Endothelial cell of umbilical vein (primary cell): ENCODE measurements around the gene ARFRP1. TPM values are rescaled to one million over a fixed set of nuclear protein-coding genes. Genes with fewer than 3 reads are reported as not detected.

Source experiments
- BruUV-seq: library from RNA; stranded (reverse); fragments of 400-500 nt; replicated peaks from 2 replicates; lab custom pipeline; 2021; lab: Mats Ljungman, UMichigan
- CTCF ChIA-PET: fragments of 300-600, 350-600 bp; sonication (Branson Sonifier 250); formaldehyde crosslinking; loops from one replicate; lab custom pipeline; 2021; ENCODE audit warnings: antibody characterized with exemption, inconsistent platforms; lab: Charles Lee
- POLR2A ChIA-PET: fragments of 300-600, 350-600 bp; sonication (Branson Sonifier 250); formaldehyde crosslinking; loops from one replicate; lab custom pipeline; 2021; ENCODE audit warnings: antibody characterized with exemption, inconsistent platforms; lab: Charles Lee
- DNase-seq: peaks from one replicate; pipeline ENCODE4 v3.0.0-alpha.2; 2011; ENCODE audit warnings: low read depth, low spot score
- FAIRE-seq: peaks from 2 replicates; lab custom pipeline; 2011; peaks lifted over from hg19 to GRCh38; lab: Jason Lieb, UNC
- H2AFZ ChIP-seq: 2 replicates; pipeline ENCODE4 v1.6.0; 2012; ENCODE audit warnings: low read depth, low read length, control low read depth, inconsistent platforms
- H3K27ac ChIP-seq: 2 replicates; pipeline ENCODE4 v1.5.1; 2011; ENCODE audit warnings: low read depth, mild to moderate bottlenecking, control low read depth, low read length, moderate library complexity; ENCODE audit not compliant: insufficient read depth
- H3K27me3 ChIP-seq, 2 experiments: 2 replicates each; pipeline versions ENCODE4 v1.6.0 to v1.6.1; 2011; ENCODE audit warnings: low read length in 2 of 2, mixed read lengths in 1 of 2; ENCODE audit not compliant: control insufficient read depth in 2 of 2, insufficient read depth in 2 of 2
- H3K36me3 ChIP-seq, 2 experiments: 2 replicates in 1 of 2; 3 replicates in 1 of 2; pipeline ENCODE4 v1.5.1; 2011; ENCODE audit warnings: low read length in 2 of 2, mild to moderate bottlenecking in 1 of 2, moderate library complexity in 1 of 2; ENCODE audit not compliant: control insufficient read depth in 2 of 2, insufficient read depth in 2 of 2; ENCODE audit errors: extremely low read depth in 1 of 2
- H3K4me1 ChIP-seq: 3 replicates; pipeline ENCODE4 v1.5.1; 2011; ENCODE audit warnings: mild to moderate bottlenecking, low read length; ENCODE audit not compliant: control insufficient read depth, insufficient read depth; ENCODE audit errors: extremely low read depth
- H3K4me2 ChIP-seq: 2 replicates; pipeline ENCODE4 v1.6.1; 2011; ENCODE audit warnings: low read length, control low read depth, mixed read lengths; ENCODE audit not compliant: insufficient read depth
- H3K4me3 ChIP-seq, 3 experiments: fragments of 200-600 bp in 1 of 3; sonication (generic), shearing (Covaris generic) in 1 of 3; replicated peaks in 1 of 3; 2 replicates each; pipeline ENCODE4 v1.5.1; 2011 to 2016; ENCODE audit warnings: control low read depth in 3 of 3, low read length in 3 of 3, mild to moderate bottlenecking in 2 of 3, inconsistent platforms in 1 of 3, low read depth in 1 of 3, moderate library complexity in 1 of 3; ENCODE audit not compliant: insufficient read depth in 1 of 3
- H3K79me2 ChIP-seq: 2 replicates; pipeline ENCODE4 v1.6.0; 2012; ENCODE audit warnings: low read length, inconsistent platforms; ENCODE audit not compliant: control insufficient read depth, insufficient read depth
- H3K9ac ChIP-seq: replicated peaks from 2 replicates; pipeline ENCODE3; 2011; ENCODE audit warnings: low read length, control low read depth; ENCODE audit not compliant: insufficient read depth; ENCODE audit errors: extremely low read depth
- H3K9me1 ChIP-seq: replicated peaks from 3 replicates; pipeline ENCODE4 v1.6.0; 2011; ENCODE audit warnings: mild to moderate bottlenecking, low read length; ENCODE audit not compliant: control insufficient read depth, insufficient read depth; ENCODE audit errors: extremely low read depth
- H3K9me3 ChIP-seq: replicated peaks from 2 replicates; pipeline ENCODE4 v1.5.1; 2012; ENCODE audit warnings: low read length, inconsistent platforms; ENCODE audit not compliant: control insufficient read depth, insufficient read depth
- H4K20me1 ChIP-seq: replicated peaks from 2 replicates; pipeline ENCODE3; 2011; ENCODE audit warnings: mild to moderate bottlenecking, low read length; ENCODE audit not compliant: control insufficient read depth, insufficient read depth; ENCODE audit errors: extremely low read depth
- EZH2 ChIP-seq: IDR thresholded peaks from 2 replicates; pipeline ENCODE4 v1.6.1; 2012; ENCODE audit warnings: borderline replicate concordance, low read depth, mild to moderate bottlenecking, moderate library complexity, low read length, inconsistent platforms; ENCODE audit not compliant: severe bottlenecking
- FOS ChIP-seq: IDR thresholded peaks from 2 replicates; pipeline ENCODE4 v1.6.1; 2011; ENCODE audit warnings: mild to moderate bottlenecking, low read length, moderate library complexity, borderline replicate concordance; ENCODE audit not compliant: insufficient read depth
- GATA2 ChIP-seq: IDR thresholded peaks from 2 replicates; pipeline ENCODE4 v1.7.0; 2011; ENCODE audit warnings: low read depth, mild to moderate bottlenecking, moderate library complexity, mixed read lengths, low read length; ENCODE audit not compliant: insufficient read length, insufficient read depth
- JUN ChIP-seq: IDR thresholded peaks from 2 replicates; pipeline ENCODE4 v1.6.1; 2011; ENCODE audit warnings: borderline replicate concordance, low read depth; ENCODE audit not compliant: insufficient read length, insufficient read depth
- MYC ChIP-seq: IDR thresholded peaks from one replicate; pipeline ENCODE4 v1.6.1; 2011; ENCODE audit warnings: mild to moderate bottlenecking, low read depth, low read length
- POLR2A ChIP-seq: IDR thresholded peaks from 2 replicates; pipeline ENCODE4 v1.6.1; 2012; ENCODE audit warnings: low read depth, mild to moderate bottlenecking, control low read depth, low read length
- POLR2AphosphoS5 ChIP-seq: IDR thresholded peaks from 2 replicates; pipeline ENCODE4 v1.6.1; 2012; ENCODE audit warnings: low read depth, mild to moderate bottlenecking, control low read depth, low read length, moderate library complexity; ENCODE audit not compliant: insufficient read depth
- dilution Hi-C: fragments of 300-500 bp; cut with MboI; formaldehyde crosslinking; loops from one replicate; pipeline ENCODE4 v1.15.0; 2019; ENCODE audit warnings: low sequenced_read_pairs; ENCODE audit not compliant: extremely low pct_ligation_motif_present
- intact Hi-C: fragments of 100-400 bp; cut with micrococcal nuclease; formaldehyde crosslinking; loops from one replicate; pipeline ENCODE4 v1.10.0; 2022
- polyA plus RNA-seq, 4 experiments: library from polyadenylated mRNA; depleted of rRNA in 3 of 4; stranded (reverse) in 3 of 4; unstranded in 1 of 4; fragments of >200 nt; gene quantifications; 2 replicates each; pipeline versions ENCODE4 v1.2.1 to v1.2.3, GENCODE V29; 2011 to 2012; ENCODE audit warnings: missing spikeins in 1 of 4
- total RNA-seq: library from RNA; stranded (reverse); gene quantifications from 2 replicates; pipeline ENCODE4 v1.2.3, GENCODE V29; 2021
- TF ChIP-seq, protein P1 (sequence below): IDR thresholded peaks from 2 replicates; pipeline ENCODE4 v1.6.1; 2011; ENCODE audit not compliant: insufficient read depth, insufficient read length
- TF ChIP-seq, protein P2 (sequence below), 2 donors: IDR thresholded peaks; 1 replicate in 1 of 2; 2 replicates in 1 of 2; pipeline ENCODE4 v1.5.1; 2011; ENCODE audit warnings: low read length in 2 of 2, mild to moderate bottlenecking in 2 of 2, moderate library complexity in 2 of 2, control low read depth in 1 of 2, inconsistent platforms in 1 of 2, low read depth in 1 of 2; ENCODE audit not compliant: insufficient read depth in 1 of 2; ENCODE audit errors: extremely low read depth in 1 of 2

The ARFRP1 gene
- total and polyA plus RNA-seq, 2 donors (not counting 3 experiments of a cell fraction or from before 2014, with no cell fraction given): 48.7 to 51.6 TPM

DNA sequence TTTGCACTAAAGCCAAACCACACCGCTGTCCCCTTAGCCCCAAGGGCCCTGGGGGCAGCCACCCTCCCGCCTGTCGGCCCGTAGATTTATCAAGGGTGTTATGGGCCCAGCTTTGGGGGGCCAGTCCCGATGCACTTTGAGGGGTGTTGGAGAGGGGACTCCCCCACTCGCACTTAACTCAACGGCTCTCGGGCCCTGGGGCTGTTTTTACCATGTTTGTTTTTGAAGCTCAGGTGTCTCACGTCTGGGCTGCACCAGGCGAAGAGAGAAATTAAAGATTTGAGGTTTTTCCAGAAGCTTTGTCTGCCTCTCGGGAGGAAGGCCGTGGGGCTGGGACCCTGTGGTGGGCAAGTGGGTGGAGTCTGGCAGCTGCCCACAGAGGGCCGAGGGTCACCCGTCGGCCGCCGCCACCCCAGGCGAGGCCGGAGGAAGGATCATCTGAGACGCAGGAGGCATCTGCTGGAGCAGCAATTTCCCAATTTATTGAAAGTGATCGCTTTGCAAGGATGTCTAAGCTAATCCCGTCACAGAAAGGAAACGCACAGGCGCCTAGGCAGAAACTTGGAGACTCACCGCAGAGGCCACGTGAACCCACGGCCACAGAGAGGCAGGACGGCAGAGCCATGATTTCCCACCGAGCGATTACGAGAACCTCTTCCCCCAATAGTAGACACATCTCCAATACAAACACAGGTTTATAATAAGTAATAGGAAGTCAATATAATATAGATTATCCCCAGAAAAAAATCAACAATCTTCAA lies 35.6 kb upstream of the ARFRP1 start:
- H3K9me3 ChIP-seq: no peaks in the 10 kb centered on the region
- no peak overlapping the region for H3K9ac ChIP-seq
- DNase-seq (no peak), FAIRE-seq (no peak)
- no peaks in the 10 kb centered on the region for H3K79me2 ChIP-seq
- no peak overlapping the region for H3K27ac ChIP-seq
- no peaks in the 10 kb centered on the region for H3K27me3 ChIP-seq
- H4K20me1 ChIP-seq: no peaks in the 10 kb centered on the region
- POLR2A ChIA-PET: no interaction called here
- intact Hi-C loops: no loop called here
- no peak overlapping the region for H3K4me2 ChIP-seq
- no TSS peak for BruUV-seq
- no peak overlapping the region for H2AFZ ChIP-seq
- no peaks in the 10 kb centered on the region for H3K9me1 ChIP-seq
- dilution Hi-C loops: no loop called here
- CTCF ChIA-PET: no interaction called here
- TF ChIP-seq, protein P1, sequence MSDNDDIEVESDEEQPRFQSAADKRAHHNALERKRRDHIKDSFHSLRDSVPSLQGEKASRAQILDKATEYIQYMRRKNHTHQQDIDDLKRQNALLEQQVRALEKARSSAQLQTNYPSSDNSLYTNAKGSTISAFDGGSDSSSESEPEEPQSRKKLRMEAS: no peak
- TF ChIP-seq POLR2A (no peak), POLR2AphosphoS5 (no peak), FOS (no peak), GATA2 (no peak), MYC (no peak), JUN (no peak), EZH2 (no peak)
- TF ChIP-seq, protein P2, sequence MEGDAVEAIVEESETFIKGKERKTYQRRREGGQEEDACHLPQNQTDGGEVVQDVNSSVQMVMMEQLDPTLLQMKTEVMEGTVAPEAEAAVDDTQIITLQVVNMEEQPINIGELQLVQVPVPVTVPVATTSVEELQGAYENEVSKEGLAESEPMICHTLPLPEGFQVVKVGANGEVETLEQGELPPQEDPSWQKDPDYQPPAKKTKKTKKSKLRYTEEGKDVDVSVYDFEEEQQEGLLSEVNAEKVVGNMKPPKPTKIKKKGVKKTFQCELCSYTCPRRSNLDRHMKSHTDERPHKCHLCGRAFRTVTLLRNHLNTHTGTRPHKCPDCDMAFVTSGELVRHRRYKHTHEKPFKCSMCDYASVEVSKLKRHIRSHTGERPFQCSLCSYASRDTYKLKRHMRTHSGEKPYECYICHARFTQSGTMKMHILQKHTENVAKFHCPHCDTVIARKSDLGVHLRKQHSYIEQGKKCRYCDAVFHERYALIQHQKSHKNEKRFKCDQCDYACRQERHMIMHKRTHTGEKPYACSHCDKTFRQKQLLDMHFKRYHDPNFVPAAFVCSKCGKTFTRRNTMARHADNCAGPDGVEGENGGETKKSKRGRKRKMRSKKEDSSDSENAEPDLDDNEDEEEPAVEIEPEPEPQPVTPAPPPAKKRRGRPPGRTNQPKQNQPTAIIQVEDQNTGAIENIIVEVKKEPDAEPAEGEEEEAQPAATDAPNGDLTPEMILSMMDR (IDR thresholded peaks at IDR 0.05; ENCODE audit: extremely low read depth in 1 of 2, insufficient read depth in 1 of 2, low read depth in 1 of 2, low read length in 2 of 2): no peak
- H3K36me3 ChIP-seq: peaks cover 0 to 19% of the 10 kb centered on the region in 2 experiments
- H3K4me3 ChIP-seq: no peak overlapping the region
- peaks cover 9% of the 10 kb centered on the region for H3K4me1 ChIP-seq
